Stimulated activated CD4-positive, alpha-beta T cell treated with anti-CD3 and anti-CD28 coated beads, TNF-alpha, amount 100 ng/mL, for 48 hours (primary cell): Measurements from ENCODE around the gene GRM4.
"Not testable (repeated sequence)": the region's sequence is repeated elsewhere in the genome, so short reads cannot be mapped to it uniquely, and the experiment has no call there.

Experiments used
- DNase-seq, 3 donors: peaks; one replicate each; pipeline ENCODE4 v3.0.0-alpha.2; 2020; ENCODE audit warnings: low read depth in 3 of 3

GRM4 gene

DNA sequence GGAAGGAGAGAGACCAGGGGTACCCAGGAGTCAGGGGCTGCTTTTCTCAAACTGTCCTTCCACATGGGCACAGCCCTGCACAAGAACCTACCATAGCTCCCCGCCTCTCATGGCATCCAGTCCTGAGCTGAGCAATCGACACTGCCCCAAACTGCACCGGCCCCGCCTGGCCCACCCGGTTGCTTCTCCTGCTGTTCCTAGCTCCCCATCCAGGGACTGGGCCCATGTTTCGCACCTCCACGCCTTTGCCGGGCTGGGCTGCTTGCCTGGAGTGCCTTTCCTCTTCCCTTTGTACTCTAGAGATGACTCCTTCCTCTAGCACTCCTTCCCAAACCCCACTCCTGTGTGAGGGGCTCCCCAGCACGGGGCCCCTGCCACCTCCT lies 123.0 kb downstream of the GRM4 start:
- no peak for DNase-seq

DNA sequence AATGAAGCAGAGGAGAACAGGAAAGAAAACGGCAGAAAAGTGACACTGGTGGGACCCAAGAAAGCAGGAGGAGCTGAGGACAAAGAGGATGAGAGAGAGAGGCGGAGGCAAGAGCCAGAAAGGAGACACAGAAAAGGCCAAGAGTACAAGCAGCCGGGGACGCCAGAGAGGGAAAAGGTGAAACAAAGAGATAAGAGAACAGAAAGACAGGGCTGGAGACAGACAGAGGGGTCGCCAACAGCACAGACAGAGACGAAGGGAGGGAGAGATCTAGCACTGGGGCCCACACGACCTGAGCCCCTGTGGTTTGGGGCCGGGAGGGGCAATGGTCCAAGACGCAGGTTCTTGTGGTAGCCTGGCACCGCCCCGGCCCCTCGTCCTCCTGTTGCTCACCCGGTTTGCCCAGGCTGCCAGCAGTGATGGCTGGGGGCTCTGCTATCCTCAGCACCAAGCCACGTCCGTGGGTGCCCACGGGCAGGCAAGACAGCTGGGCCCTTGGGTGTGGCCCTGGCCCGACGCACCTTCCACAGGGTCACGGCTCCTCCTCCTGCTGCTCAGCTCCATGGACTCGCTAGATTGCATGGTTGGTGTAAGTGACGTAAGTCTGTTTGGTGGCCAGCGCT lies 123.5 kb downstream of the GRM4 start:
- no peak for DNase-seq

DNA sequence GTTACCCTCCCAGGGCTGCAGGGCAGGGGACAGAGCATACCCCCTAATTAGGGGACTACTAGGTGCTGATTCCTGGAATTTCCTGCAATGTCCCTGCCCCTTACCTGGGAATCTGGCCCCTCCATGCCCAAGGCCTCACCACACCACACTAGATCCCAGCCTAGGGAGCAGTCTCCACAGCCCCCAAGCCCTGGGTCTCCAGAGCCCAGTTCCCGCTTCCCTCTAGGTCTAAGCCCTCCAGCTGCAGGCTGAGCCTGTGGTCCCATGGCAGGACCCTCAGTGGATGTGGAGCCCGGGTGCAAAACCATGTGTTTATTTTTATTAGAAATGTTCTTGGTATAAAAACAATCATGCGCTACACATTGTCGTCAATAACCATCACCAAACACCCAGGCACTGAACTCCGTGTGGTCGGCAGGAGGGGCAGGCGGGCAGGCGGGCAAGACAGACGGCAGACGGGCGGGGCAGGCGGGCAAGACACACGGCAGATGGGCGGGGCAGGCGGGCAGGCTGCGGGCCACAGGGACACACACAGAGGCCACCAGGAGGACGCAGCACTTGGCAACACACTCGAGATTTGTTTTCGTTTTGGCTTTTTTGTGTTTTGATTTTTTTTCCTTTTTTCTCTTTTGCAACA lies 124.2 kb downstream of the GRM4 start:
- DNase-seq: no peak

DNA sequence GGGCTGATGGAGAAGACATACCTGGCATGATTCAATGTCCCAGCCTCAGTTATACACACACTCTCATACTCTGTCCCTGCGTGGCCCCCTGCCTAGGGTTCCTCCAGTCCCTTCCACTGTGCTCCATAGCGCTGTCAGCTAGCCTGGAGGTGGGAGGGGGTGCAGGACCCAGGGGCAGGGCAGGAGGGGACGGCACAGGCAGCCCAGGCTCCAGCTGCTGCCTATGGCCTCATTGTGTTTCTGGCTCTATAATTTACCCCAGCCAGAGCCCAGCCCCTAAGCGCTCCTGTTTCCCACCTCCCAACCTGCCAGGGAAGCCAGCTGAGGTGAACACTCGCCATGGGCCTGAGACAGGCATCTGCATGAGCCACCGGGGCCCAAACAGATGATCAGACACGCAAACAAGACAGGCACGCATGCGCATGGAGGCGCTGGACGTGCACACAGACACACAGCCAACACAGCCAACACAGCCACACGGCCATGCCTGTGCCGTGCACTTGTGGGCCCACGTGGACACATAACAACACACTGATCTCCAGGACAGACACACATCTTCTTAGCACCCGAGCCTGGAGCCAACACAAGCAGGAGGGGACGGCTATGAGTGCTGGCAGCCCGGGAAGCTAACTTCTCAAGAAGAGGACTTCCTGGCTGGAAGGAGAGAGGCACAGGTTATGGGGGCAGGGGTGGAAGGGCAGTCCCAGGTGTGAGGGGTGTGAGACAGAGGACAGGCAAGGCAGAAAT lies 124.9 kb downstream of the GRM4 start:
- DNase-seq: no peak

DNA sequence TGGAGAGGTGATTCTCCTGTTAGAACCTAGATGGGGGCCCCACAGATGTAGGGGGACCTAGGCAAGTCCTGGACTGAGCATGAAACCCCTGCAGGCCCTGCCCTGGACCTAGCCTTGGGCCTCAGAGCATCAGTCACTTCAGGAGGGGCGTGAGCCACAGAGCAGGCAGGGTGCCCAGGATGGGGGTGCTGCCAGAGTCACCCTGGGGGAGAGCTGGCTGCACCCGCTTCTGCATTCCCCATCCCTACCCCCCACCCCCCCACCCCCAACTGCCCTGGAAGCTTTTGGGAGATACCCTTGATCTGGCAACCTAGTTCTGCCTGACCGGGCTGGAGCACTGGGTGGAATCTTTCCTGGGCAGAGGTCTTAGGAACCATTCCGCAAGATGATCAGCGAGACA lies 125.6 kb downstream of the GRM4 start:
- no peak for DNase-seq

DNA sequence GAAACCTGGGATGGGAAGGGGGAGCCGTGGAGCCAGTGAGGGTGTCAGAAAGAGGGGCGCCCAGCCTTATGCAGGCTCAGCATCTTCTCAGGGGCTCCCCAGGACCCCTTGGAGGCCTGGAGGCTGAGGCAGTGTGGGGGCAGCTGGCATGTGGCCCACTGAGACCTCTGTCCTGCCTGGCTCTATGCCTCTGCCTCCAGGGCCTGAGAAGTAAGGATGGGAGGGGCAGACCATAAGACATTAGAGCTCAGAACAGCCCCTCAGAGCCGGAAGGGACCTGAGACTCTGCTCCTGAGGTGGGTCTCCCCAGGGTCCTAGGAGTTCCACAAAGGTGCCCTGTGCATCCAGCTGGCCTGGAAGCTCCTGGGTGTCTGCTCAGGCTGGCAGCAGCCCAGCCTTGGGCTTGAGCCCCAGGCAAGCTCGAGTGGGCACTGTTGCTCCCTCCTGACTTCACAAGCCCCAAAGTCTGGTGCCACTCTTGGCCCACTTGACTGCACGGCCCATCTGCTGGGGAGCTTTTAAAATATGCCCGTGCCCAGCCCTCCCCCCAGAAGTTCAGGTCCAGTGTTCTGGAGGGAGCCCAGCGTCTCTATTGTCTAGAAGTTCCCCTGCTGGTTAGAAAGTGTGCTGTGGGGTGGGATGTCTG lies 126.8 kb downstream of the GRM4 start:
- no peak for DNase-seq

DNA sequence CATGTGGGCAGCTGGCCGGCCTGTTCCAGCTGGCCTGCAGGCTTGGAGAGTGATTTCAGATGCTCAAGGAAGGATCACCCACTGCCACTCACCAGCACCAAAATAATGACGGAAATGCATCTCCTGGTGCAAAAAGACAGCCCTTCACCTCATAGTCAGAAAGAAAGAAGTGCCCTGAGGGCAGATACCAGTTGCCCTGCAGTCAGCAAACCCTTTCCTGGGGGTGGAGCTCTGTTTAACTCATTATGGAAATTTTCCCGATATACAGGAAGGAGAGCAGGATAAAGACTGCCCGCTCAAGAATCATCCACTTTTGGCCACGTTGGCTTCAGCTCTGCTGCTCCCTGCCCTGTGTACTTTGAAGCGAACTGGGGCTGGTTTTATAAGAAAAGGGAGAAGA lies 127.9 kb downstream of the GRM4 start:
- no peak for DNase-seq

DNA sequence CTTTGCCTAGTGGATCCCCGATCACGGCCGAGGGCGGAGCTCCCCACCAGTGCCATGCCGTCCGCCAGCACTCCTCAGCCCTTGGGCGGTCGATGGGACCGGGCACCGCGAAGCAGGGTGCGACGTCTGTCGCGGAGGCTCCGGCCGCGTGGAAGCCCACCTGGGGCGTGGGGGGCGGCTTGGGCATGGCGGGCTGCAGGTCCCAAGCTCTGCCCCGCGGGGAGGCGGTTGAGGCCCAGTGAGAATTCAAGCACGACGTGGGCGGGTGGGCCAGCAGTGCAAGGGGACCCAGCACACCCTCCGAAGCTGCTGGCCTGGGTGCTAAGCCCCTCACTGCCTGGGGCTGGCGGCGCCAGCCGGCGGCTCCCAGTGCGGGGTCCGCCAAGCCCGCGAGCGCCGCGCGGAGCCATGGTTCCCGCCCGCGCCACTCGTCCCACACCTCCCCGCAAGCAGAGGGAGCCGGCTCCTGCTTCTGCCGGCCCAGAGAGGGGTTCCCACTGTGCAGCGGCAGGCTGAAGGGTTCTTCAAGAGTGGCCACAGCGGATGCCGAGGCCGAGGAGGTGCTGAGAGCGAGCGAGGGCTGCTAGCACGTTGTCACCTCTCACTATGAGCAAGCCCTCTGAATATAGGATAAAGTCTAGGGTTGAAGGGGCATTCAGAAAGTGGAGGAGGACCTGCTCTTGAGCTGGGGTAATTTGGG lies 128.6 kb downstream of the GRM4 start:
- no peak for DNase-seq

DNA sequence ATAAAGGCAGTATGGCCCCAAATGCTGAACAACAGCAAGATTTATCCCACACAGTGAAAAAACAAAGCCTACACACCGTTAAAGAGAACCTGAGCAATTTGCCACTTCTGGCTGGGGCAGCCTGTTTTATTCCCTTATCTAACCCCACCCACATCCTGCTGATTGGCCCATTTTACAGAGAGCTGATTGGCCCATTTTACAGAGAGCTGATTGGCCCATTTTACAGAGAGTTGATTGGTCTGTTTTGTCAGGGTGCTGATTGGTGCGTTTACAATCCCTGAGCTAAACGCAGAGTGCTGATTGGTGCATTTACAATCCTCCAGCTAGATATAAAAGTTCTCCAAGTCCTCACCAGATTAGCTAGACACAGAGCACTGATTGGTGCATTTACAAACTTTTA lies 129.3 kb downstream of the GRM4 start:
- DNase-seq: not testable (repeated sequence)

DNA sequence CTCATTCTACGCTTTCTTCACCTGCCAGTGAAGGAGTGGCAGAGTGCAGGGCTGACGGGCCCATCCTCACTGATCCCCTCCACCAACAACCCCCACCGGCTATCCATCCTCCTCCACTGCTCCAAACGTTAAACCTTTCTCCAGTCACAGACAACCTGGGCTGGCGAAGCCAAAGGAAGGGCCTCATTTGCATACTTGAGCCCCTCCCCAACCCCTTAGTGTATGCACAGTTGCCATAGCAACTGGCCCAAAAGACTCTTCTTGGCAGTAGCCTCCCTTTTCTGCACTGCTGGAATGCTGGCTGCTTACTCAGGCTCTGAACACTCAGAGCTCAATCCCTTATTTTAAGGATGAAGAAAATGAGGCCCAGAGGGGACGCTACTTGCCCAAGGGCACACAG lies 130.3 kb downstream of the GRM4 start:
- no peak for DNase-seq

DNA sequence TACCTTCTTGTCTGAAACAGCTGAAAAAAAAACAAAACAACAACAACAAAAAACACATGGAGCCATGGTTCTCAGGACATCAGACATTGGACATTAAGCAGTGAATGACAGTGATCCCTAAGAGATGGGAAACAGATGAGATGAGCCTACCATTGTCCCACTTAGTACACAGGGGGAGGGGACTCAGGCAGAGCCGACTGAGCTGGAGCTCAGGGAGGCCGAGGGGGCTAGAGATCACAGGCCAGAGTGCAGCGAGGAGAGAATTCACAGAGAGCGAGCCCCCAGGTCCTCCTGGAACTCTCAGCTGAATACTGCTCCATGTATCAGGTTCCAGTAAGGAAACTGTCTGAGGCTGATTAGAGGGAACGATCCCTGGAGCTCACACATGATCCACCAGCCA lies 134.6 kb downstream of the GRM4 start:
- no peak for DNase-seq

DNA sequence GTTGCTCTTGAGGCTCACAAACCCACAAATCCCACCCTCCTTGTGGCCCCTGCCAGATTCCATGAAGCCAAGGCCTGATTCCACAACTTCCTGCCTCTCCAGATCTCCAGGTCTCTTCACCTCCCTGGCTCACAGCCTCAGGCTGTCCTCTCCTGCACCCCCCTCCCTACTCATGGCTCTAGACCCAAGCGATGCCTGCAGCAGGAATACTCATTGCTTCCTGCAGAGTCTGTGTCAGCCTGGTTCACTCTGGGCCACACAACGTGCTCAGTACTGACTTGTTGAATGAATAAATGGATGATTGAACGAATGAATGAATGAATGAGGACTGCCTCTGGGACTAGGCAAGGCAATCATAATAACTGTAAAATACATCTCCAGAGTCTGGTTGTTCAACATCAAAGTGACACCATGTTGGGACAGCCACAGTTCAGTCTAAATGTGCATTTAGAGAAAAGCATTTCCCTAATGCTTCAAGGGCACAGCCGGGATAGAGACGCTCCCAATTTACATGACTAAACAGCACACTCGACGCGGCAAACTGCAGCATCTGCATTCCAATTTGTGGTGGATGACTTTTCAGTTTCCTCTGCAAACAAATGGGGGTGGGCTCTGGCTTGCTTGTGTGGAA lies 139.9 kb downstream of the GRM4 start:
- DNase-seq: no peak

DNA sequence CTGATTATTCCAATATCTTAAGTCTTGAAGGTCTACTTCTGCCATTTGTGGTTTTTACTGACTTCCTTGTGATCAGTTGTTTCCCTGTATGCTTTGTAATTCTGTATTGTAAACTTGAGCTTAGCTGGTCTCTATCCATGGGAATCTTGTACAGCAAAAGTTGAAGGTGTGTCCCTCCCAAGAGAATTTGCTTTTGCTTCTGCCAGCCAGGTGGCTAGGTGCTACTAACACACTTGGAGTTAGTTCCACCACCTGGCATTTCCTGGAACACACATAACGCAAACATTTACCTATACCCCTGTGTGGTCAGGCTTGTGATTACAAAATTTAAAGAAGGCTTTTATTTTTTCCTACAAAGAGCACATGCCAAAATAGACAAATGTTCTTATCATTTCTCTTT lies 141.2 kb downstream of the GRM4 start:
- DNase-seq: no peak

DNA sequence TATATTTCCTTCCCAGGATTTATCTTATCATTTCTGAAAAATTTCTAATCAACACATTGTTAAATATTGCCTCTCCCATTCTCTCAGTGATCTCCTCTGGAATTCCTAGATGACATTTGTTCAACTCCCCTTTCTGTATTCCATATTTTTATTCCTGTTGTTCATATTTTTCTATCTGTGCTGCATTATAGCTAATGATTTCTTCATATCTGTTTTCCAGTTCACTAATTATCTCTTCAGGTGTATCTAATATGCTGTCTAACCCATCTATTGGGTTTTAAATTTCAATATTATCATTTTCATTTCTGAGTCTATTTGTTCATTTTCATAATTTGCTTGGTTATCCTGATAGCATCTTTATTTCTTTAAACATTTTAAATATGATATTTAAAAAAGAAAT lies 141.9 kb downstream of the GRM4 start:
- no peak for DNase-seq

DNA sequence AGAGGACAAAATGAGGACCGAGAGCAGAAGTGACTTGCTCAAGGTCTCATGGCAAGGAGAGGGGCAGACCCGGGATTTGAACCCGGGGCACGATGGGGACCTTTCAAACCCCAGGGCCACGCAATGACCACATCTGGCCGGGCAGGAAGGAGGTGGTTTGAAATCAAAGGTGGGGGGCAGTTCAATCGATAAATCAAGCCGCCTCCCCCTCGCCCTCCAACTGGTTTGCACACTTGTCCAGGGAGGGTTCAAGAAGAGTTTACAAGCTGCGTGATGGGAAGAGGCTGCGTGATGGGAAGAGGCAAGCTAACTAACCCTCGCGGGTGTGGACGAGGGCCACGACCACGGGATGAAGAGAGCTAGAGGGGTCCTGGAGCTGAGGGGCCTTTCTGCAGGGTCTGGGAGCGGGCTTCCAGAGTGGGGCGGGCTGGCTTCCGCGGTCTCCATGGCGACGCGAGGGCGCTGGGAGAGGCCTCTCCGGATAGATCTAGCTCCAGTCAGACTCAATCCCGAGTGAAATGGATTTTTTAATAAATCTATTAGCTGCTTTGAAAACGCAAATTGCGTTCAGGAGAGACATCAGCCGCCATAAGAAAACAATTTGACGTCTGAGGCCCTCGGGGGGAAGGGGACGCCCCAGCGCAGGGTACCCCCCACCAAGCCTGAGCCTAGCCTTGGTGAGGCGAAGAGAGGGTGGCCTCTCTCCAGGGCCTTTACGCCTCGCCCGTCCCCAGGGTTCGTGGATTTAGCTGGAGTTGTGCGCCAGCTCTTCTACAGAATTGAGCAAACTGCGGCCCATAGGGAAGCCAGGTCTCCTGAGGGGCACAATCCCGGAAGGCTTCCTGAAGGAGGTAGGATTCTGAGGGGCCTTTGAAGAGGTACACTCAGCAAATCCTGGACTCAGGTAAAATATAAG lies 143.9 kb downstream of the GRM4 start:
- no peak for DNase-seq

DNA sequence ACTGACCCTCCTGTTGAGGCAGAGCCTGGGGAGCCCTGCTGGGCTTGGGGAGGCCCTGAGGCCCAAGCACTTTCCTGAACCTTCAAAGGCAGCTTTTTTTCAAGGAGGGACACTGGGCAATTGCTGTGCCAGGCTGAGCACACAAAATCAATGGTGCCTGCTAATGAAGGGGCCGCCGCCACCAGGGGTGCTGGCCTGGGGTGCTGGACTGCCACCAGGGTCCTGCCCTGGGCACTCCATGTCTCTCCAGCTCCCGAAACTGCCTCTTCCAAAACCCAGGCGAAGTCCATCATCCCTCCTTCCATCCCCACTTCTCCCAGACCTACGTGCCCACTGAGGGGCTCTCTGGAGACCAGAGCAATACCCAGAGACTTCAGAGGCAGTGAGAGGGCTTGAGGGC lies 145.6 kb downstream of the GRM4 start:
- no peak for DNase-seq

DNA sequence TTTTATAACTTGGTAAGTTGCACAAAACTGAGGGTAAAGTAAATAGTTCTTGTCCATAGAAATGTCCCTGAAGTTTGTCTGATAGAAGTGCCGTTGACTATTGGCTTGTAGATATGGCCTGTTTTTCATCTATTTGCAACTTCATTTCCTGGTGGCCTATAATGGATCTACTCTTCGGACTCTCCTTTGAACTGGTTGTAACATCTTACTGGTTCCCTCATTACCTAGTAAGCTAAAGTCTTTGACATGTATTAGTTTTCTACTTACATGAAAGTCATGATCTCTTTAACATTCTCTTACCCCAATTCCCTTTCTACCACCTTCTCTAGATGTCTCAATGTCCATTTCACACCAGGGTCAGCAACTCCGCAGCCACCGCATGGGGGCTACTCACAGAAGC lies 146.3 kb downstream of the GRM4 start:
- DNase-seq: no peak

DNA sequence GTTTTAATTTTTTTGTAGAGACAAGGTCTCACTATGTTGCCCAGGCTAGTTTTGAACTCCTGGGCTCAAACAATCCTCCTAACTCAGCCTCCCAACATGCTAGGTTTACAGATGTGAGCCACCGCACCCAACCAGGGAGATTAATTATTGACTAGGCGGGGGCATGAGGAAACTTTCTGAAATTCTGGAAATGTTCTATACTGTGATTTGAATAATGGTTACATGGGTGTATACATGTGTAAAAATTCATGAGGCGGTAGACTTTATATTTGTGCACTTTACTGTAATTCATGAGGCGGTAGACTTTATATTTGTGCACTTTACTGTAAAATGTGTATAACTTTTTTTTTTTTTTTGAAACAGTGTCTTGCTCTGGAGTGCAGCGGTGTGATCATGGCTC lies 147.2 kb downstream of the GRM4 start:
- no peak for DNase-seq

DNA sequence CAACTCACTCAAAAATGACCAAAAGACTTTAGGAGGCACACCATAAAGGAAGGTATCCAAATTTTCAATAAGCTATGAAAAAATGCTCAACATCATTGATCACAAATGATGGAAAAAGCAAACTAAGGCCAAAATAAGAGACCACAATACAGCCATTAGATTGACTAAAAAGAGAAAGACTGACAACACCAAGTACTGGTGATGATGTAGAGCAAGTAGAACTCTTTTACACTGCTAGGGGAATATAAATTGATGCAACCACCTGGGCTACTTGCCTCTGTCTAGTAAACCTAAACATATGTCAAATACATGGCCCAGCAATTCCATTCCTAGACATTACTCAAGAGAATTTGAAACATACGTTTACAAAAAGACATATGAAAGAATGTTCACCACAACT lies 148.6 kb downstream of the GRM4 start:
- no peak for DNase-seq

DNA sequence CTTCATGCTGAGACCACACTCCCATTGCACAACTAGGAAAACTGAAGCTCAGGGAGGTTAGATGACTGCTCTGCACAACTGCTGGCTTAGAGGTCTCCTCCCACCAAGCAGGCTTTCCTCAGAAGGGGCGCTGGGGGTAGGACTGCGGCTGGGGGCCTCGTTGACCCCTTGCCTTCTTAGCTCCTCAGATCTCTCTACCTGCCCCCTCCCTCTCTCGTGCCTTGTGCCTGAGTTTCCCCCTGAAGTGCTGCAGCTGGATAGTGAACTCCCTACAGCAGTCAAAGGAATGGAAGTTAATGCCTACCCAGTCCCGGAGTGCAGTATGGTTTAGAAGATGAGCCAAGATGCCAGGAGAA lies 149.8 kb downstream of the GRM4 start:
- no peak for DNase-seq
